ENCODE measurements around the gene NINL.

GRCh38 chr20:25418776-25419175 lies 166.6 kb downstream of the NINL start:
- TF ChIP-seq CTCF (conservative IDR thresholded peaks at IDR 0.05 in 1 of 2, IDR thresholded peaks at IDR 0.05 in 1 of 2; ENCODE audit: extremely low read depth in 1 of 2, insufficient read depth in 1 of 2, low read depth in 1 of 2, low read length in 2 of 2) (no peak), EZH2 (IDR thresholded peaks at IDR 0.05; ENCODE audit: borderline replicate concordance, low read length) (no peak)
